Gastrocnemius medialis (tissue), 4 donors: ENCODE measurements around the gene STARD3. TPM values are rescaled to one million over a fixed set of nuclear protein-coding genes. Genes with fewer than 3 reads are reported as not detected.

Experiments
- ATAC-seq, 2 donors: fragments of 150-250 bp; one replicate each; pipeline ENCODE4 v1.9.1; 2016
- DNase-seq, 2 donors: peaks; one replicate each; pipeline ENCODE4 v3.0.0-alpha.2; 2019
- H3K27ac ChIP-seq, 4 donors: fragments of 200-600 bp; sonication (generic); 1 replicate in 1 of 4; 2 replicates in 3 of 4; pipeline ENCODE4 v1.5.1; 2016 to 2018; ENCODE audit warnings: mild to moderate bottlenecking in 2 of 4, moderate library complexity in 1 of 4
- H3K27me3 ChIP-seq, 3 donors: fragments of 200-600 bp; sonication (generic) in 2 of 3; 1 replicate in 1 of 3; 2 replicates in 2 of 3; pipeline versions ENCODE4 v1.5.1 to v1.6.0; 2016 to 2019; ENCODE audit warnings: mild to moderate bottlenecking in 1 of 3, moderate library complexity in 1 of 3
- H3K36me3 ChIP-seq, 2 donors: fragments of 200-600 bp; sonication (generic) in 1 of 2; one replicate each; pipeline ENCODE4 v1.5.1; 2017 to 2018
- H3K4me1 ChIP-seq, 2 donors: fragments of 200-600 bp; sonication (generic) in 1 of 2; one replicate each; pipeline ENCODE4 v1.5.1; 2016 to 2017; ENCODE audit warnings: mild to moderate bottlenecking in 2 of 2
- H3K4me3 ChIP-seq, 4 donors: fragments of 200-600 bp; sonication (generic) in 3 of 4; 1 replicate in 1 of 4; 2 replicates in 3 of 4; pipeline ENCODE4 v1.5.1; 2016 to 2019; ENCODE audit warnings: mild to moderate bottlenecking in 2 of 4
- H3K9me3 ChIP-seq, 3 donors: fragments of 200-600 bp; sonication (generic) in 2 of 3; 1 replicate in 1 of 3; 2 replicates in 2 of 3; pipeline ENCODE4 v1.5.1; 2016 to 2019
- POLR2A ChIP-seq, 2 donors: fragments of 450-650 bp; IDR thresholded peaks; one replicate each; pipeline ENCODE4 v1.6.1; 2017; ENCODE audit warnings: antibody characterized with exemption in 2 of 2, mild to moderate bottlenecking in 2 of 2, moderate library complexity in 2 of 2
- in situ Hi-C, 4 donors: fragments of 200-750 bp; cut with MboI; loops; one replicate each; pipeline versions ENCODE4 v1.15.0 to v1.8.0; 2017; ENCODE audit warnings: low sequenced_read_pairs in 4 of 4
- intact Hi-C: fragments of 100-400 bp; cut with DNase I; formaldehyde crosslinking; loops from one replicate; pipeline ENCODE4 v1.15.1; 2023; ENCODE audit warnings: low total_unique reads
- total RNA-seq, 4 donors: library from RNA; depleted of rRNA; stranded (reverse); fragments of >200 nt; gene quantifications; one replicate each; pipeline versions ENCODE4 v1.1.0 to v1.2.3, GENCODE V29; 2016
- TF ChIP-seq, protein P1 (sequence below), 5 experiments: fragments of 450-650 bp in 3 of 5; fragments of 200-600 bp in 2 of 5; sonication (generic) in 2 of 5; IDR thresholded peaks in 4 of 5; conservative IDR thresholded peaks in 1 of 5; 1 replicate in 4 of 5; 2 replicates in 1 of 5; pipeline ENCODE4 v1.5.1; 2016 to 2019; ENCODE audit warnings: antibody characterized with exemption in 5 of 5, mild to moderate bottlenecking in 3 of 5, moderate library complexity in 3 of 5

The STARD3 gene
- total RNA-seq, 4 donors from 2014 or later = 31.0 to 41.7 (median 41.0) TPM

DNA sequence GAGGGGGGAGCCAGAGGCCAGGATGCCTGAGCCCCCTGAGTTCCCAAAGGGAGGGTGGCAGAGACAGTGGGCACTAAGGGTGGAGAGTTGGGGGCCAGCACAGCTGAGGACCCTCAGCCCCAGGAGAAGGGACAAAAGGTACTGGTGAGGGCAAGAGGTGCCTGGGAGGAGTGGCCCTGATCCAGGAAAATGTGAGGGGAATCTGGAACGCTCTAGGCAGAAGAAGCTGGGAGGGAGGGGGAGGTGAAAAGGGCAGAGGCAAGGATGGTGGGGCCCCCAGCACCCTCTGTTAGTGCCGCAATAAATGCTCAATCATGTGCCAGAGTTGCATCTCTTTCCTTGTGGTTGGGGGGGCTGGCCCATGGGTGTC lies 29.3 kb downstream of the STARD3 start:
- Histone ChIP-seq H3K9me3 (no peaks in the 10 kb centered on the region), H3K27ac (peak overlapping the region; percentile 96 to 99 (median 98)), H3K4me1 (peaks cover 66 to 82% of the 10 kb centered on the region in 2 donors), H3K27me3 (no peaks in the 10 kb centered on the region), H3K4me3 (peak overlapping the region; percentile 52 to 62 (median 59)), H3K36me3 (no peaks in the 10 kb centered on the region)
- in situ Hi-C loops (no loop called here), intact Hi-C loops (loop anchor here (10.0 kb wide), 1 partner anchor 471 kb away; the partner anchor contains the start of gene CACNB1)
- TF ChIP-seq, protein P1, sequence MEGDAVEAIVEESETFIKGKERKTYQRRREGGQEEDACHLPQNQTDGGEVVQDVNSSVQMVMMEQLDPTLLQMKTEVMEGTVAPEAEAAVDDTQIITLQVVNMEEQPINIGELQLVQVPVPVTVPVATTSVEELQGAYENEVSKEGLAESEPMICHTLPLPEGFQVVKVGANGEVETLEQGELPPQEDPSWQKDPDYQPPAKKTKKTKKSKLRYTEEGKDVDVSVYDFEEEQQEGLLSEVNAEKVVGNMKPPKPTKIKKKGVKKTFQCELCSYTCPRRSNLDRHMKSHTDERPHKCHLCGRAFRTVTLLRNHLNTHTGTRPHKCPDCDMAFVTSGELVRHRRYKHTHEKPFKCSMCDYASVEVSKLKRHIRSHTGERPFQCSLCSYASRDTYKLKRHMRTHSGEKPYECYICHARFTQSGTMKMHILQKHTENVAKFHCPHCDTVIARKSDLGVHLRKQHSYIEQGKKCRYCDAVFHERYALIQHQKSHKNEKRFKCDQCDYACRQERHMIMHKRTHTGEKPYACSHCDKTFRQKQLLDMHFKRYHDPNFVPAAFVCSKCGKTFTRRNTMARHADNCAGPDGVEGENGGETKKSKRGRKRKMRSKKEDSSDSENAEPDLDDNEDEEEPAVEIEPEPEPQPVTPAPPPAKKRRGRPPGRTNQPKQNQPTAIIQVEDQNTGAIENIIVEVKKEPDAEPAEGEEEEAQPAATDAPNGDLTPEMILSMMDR (IDR thresholded peaks at IDR 0.05 in 4 of 5, conservative IDR thresholded peaks at IDR 0.05 in 1 of 5) = no peak
- no peak for TF ChIP-seq POLR2A (IDR thresholded peaks at IDR 0.05)
- DNase-seq = no peak
- ATAC-seq = peak; percentile 2 to 9

DNA sequence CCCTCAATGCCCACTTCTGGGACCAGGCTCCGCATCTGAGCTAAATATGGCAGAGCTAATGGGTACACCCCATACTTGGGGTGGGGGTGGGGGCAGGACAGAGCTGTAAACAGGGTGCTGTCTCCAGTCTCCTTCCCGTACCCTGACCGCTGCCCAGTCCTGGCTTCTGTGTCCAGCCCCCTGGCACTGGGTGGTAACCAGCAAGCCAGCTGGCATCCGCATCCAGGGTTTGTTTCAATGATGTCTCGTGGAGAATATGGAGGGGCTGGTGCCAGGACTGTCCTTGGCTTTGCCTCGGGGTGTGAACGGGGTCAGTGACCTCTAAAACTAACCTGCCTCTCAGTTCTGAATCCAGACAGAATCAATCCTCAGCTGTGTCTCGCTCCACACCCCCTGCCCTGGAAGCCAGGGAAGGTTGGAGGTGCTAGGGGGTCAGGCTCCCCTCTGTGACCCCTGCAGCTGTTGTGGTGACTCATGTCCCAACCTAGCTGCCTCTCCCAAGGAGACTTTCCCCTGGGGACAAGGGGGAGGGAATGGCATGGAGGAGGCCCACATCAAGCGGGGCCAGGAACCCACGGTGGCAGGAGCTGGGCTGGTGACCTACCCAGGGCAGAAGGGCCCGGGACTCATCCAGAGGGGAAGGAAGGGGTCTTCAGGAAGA lies 29.8 kb downstream of the STARD3 start:
- DNase-seq = peak; percentile 75 to 94
- Histone ChIP-seq H3K27ac (peak overlapping the region; percentile 96 to 99 (median 98)), H3K4me1 (peaks cover 63 to 81% of the 10 kb centered on the region in 2 donors), H3K4me3 (peak overlapping the region; percentile 52 to 62 (median 59)), H3K27me3 (no peaks in the 10 kb centered on the region), H3K9me3 (no peaks in the 10 kb centered on the region), H3K36me3 (no peaks in the 10 kb centered on the region)
- intact Hi-C loops = loop anchor here (10.0 kb wide), 1 partner anchor 472 kb away; the partner anchor contains the start of gene CACNB1
- peak; percentile 55 to 60 for ATAC-seq
- TF ChIP-seq, protein P1 (IDR thresholded peaks at IDR 0.05 in 4 of 5, conservative IDR thresholded peaks at IDR 0.05 in 1 of 5) = no peak
- peak; percentile 62 to 87 for TF ChIP-seq POLR2A (IDR thresholded peaks at IDR 0.05)
- in situ Hi-C loops = no loop called here

- no peaks in the 10 kb centered on the region for H3K27me3 ChIP-seq
- TF ChIP-seq, protein P1 (IDR thresholded peaks at IDR 0.05 in 4 of 5, conservative IDR thresholded peaks at IDR 0.05 in 1 of 5) = no peak
- TF ChIP-seq POLR2A (IDR thresholded peaks at IDR 0.05) = peak in 1 of 2 donors; percentile 7
- H3K4me3 ChIP-seq = peak overlapping the region; percentile 52 to 62 (median 59)
- peak in 1 of 2 donors; percentile 58 for DNase-seq
- H3K27ac ChIP-seq = peak overlapping the region; percentile 96 to 99 (median 98)
- H3K36me3 ChIP-seq = no peaks in the 10 kb centered on the region
- intact Hi-C loops = loop anchor here (10.0 kb wide), 1 partner anchor 473 kb away; the partner anchor contains the start of gene CACNB1
- ATAC-seq = no peak
- peaks cover 56 to 74% of the 10 kb centered on the region in 2 donors for H3K4me1 ChIP-seq
- no peaks in the 10 kb centered on the region for H3K9me3 ChIP-seq
- in situ Hi-C loops = no loop called here
These were observed 30.5 kb downstream of the STARD3 start for GRCh38 chr17:39667262-39667944.

GRCh38 chr17:39667945-39668924 lies 31.3 kb downstream of the STARD3 start, which contains the start of gene PNMT:
Gene PNMT, plus strand, starts transcription at chr17:39668453. Its CDS starts 23 bp downstream, at chr17:39668476.
- ATAC-seq = no peak
- in situ Hi-C loops = no loop called here
- DNase-seq = peak in 1 of 2 donors; percentile 75
- Histone ChIP-seq H3K4me3 (peak within 1 kb of the TSS; percentile 52 to 62 (median 59)), H3K27ac (peak within 1 kb of the TSS; percentile 96 to 99 (median 98)), H3K9me3 (no peaks in the 10 kb centered on the region), H3K27me3 (no peaks in the 10 kb centered on the region), H3K4me1 (peaks cover 48 to 66% of the 10 kb centered on the region in 2 donors), H3K36me3 (no peaks in the 10 kb centered on the region)
- intact Hi-C loops = loop anchor here (10.0 kb wide), 1 partner anchor 473 kb away; the partner anchor contains the start of gene CACNB1
- peak in 1 of 2 donors; percentile 32 for TF ChIP-seq POLR2A (IDR thresholded peaks at IDR 0.05)
- TF ChIP-seq, protein P1 (IDR thresholded peaks at IDR 0.05 in 4 of 5, conservative IDR thresholded peaks at IDR 0.05 in 1 of 5) = peak; percentile 65 to 80 (median 77)
